Measurements from ENCODE around the gene SLC22A5.

SLC22A5 gene

DNA sequence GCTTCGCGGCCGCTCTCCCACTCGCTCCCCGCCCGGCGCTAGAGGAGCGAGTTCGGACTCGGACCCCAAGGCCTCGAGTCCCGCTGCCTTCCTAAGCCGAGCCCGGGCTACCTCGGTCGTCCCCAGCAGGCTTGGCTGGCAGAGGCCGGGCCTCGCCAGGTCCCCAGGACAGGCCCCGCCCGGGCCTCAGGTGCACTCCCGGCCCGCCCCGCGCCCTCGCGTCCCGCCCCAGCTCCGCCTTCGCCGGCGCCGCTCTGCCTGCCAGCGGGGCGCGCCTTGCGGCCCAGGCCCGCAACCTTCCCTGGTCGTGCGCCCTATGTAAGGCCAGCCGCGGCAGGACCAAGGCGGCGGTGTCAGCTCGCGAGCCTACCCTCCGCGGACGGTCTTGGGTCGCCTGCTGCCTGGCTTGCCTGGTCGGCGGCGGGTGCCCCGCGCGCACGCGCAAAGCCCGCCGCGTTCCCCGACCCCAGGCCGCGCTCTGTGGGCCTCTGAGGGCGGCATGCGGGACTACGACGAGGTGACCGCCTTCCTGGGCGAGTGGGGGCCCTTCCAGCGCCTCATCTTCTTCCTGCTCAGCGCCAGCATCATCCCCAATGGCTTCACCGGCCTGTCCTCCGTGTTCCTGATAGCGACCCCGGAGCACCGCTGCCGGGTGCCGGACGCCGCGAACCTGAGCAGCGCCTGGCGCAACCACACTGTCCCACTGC is at the start of gene SLC22A5:
Gene SLC22A5 (plus strand): TSS at position 237 of the 707 bp plus-strand sequence. CDS start 263 bp downstream, at position 500.
- DNase-seq (ENCODE audit: low read depth in 1 of 2, low spot score in 1 of 2): peak; percentile 55 to 56

GRCh38 chr5:132319975-132320374 is 49.5 kb upstream of the SLC22A5 start:
- no peak for DNase-seq (ENCODE audit: low read depth in 1 of 2, low spot score in 1 of 2)

DNA sequence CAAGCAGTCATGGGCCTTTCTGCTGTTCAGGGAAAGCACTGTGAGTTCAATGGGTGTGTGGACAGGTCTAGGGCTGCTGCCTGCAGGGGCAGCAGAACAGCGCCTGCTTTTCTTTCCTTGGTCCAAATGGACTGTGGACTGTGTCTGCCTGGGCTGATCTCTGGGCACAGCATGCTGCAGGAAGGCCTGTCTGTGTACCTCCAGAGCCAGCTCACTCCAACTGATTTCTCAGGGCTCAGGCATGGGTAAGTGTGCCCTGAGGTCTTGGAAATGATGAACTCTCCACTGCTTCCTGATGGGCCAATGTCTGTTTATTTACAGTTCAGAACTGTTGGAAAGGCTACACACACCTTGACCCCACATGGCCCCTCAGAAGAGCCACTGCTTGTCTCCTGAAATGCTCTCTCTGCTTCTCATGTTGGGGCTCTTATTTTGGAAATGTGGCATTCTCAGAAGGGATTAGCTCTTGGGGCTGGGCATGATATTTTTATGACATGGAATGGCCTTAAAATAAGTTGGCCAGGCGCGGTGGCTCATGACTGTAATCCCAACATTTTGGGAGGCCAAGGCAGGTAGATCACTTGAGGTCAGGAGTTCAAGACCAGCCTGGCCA is 48.3 kb upstream of the SLC22A5 start:
- no peak for DNase-seq (ENCODE audit: low read depth in 1 of 2, low spot score in 1 of 2)

GRCh38 chr5:132322266-132322665 is 47.2 kb upstream of the SLC22A5 start:
- DNase-seq (ENCODE audit: low read depth in 1 of 2, low spot score in 1 of 2): no peak

- DNase-seq (ENCODE audit: low read depth in 1 of 2, low spot score in 1 of 2): no peak
Observed at GRCh38 chr5:132323202-132323601, 46.3 kb upstream of the SLC22A5 start.

- DNase-seq (ENCODE audit: low read depth in 1 of 2, low spot score in 1 of 2): no peak
Observed at GRCh38 chr5:132325691-132326090, 43.8 kb upstream of the SLC22A5 start.

GRCh38 chr5:132327252-132327955 is 42.1 kb upstream of the SLC22A5 start:
- no peak for DNase-seq (ENCODE audit: low read depth in 1 of 2, low spot score in 1 of 2)

- DNase-seq (ENCODE audit: low read depth in 1 of 2, low spot score in 1 of 2): no peak
Observed at GRCh38 chr5:132334812-132335211, 34.7 kb upstream of the SLC22A5 start.

DNA sequence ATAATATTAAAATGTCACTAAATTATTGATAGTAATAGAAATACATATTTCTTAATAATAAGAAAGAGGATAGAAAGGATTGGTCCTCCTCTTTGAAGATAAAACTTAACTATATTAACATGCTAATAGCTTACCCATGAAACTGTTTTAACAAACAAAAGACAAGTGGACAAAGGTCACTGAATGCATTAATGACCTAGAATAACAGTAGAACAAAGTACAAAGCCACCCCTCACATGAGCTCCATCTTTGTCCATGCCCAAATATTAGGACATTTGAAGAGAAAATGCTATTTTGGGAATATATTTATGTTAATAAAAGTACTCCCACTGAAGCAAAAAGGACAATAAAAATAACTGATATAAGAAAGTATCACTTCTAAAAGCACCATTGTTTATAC is 34.1 kb upstream of the SLC22A5 start:
- no peak for DNase-seq (ENCODE audit: low read depth in 1 of 2, low spot score in 1 of 2)

DNA sequence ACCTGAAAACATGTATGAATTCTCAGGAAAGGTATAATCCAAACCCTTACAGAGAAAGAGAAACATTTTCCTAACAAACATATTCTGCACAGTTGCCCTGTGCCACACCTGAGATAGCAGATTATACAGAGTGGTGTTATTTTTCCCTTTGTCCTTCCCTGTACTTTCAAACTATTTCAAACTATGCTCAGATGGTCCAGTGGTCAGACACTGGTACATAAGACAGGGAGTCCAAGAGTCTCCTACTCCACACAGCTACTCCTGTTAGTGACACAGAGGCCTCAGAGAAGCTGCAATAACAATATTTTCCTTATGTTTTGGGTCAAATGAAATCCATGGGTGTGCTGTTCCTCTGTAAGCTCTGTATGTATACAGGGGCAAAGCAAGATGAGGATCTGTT is 30.0 kb upstream of the SLC22A5 start:
- no peak for DNase-seq (ENCODE audit: low read depth in 1 of 2, low spot score in 1 of 2)

- no peak for DNase-seq (ENCODE audit: low read depth in 1 of 2, low spot score in 1 of 2)
Observed at GRCh38 chr5:132342291-132343180, 27.0 kb upstream of the SLC22A5 start.

DNA sequence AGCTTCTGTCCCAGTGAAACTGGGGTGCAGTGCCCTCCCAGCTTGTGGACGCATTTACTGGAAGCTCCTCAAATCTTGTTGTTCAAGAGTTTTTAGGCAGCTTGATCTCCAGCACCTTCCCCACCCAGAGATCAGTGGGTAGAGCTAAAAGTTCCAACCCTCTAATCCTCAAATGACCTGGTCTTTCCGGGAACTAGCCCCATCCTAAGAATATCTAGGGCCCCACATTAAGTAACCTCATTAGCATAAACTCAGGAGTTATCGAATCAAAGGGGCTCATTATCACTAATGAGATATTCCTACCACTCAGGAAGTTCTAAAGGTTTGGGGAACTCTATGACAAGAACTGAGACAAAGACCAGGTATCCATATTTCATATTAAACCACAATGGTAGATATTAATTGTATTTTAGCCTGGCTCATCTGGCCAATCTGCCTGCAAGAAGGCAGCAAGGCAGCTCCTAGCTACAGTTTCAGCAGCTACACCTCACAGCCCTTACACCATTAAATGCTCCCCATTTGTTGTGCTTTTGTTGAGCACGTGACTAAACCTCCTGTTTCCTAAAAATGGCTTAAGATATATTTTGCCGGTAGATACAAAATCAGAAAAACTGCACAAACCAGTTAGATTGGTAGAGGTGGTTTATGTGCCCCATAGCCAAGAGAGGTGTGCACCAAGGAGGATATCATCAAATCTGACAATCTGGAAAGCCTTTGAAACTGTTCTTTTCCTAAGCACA is 24.6 kb upstream of the SLC22A5 start:
- DNase-seq (ENCODE audit: low read depth in 1 of 2, low spot score in 1 of 2): no peak

GRCh38 chr5:132353486-132353995 is 16.0 kb upstream of the SLC22A5 start:
- no peak for DNase-seq (ENCODE audit: low read depth in 1 of 2, low spot score in 1 of 2)

GRCh38 chr5:132354381-132355139 is 14.9 kb upstream of the SLC22A5 start:
- no peak for DNase-seq (ENCODE audit: low read depth in 1 of 2, low spot score in 1 of 2)

DNA sequence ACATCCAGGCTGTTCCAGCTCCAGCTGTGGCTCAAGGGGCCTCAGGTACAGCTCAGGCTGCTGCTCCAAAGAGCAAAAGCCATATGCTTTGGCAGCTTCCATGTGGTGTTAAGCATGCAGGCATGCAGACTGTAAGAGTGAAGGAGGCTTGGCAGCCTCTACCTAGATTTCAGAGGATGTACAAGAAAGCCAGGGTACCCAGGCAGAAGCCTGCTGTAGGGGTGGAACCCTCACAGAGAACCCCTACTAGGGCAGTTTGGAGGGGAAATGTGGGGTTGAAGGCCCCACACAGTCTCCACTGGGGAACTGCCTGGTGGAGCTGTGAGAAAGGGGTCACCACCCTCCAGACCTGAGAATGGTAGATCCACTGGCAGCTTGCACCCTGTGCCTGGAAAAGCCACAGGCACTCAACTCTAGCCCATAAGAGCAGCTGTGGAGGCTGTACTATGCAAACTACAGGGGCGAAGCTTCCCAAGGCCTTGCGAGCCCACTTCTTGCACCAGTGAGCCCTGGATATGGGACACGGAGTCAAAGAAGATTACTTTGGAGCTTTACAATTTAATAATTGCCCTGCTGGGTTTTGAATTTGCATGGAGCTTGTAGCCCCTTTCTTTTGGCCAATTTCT is 14.3 kb upstream of the SLC22A5 start:
- no peak for DNase-seq (ENCODE audit: low read depth in 1 of 2, low spot score in 1 of 2)

DNA sequence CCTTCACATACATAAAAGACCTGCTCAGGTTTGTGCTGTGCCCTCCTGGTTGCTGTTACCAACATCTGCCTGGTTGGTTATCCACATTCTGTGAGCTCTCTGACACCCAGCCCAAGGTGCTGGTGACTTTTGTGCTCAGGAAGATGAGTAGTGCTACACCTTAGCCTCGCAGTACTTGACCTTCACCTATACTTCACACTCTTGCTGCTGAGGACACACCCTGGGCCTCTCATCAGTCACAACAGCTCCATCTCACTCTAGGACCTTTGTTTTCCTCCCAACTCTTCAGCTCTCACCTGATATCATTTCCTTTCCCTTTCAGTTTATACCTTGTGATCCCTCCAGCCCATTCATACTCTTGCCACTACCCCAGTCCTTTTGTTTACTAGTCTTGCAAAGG is 10.7 kb upstream of the SLC22A5 start:
- DNase-seq (ENCODE audit: low read depth in 1 of 2, low spot score in 1 of 2): no peak

DNA sequence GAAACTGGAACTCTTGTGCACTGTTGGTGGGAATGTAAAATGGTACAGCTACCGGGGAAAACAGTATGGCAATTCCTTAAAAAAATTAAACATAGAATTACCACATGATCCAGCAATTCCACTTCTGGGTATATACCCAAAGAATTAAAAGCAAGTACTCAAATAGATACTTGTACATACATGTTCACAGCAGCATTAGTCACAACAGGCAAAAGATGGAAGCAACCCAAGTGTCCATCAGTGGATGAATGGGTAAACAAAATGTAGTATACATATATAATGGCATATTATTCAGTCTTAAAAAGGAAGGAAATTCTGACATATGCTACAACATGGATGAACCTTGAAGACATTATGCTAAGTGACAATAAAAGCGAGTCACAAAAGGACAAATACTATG is 7.4 kb upstream of the SLC22A5 start:
- DNase-seq (ENCODE audit: low read depth in 1 of 2, low spot score in 1 of 2): no peak

- DNase-seq (ENCODE audit: low read depth in 1 of 2, low spot score in 1 of 2): no peak
Observed at GRCh38 chr5:132363431-132364112, 5.9 kb upstream of the SLC22A5 start.

DNA sequence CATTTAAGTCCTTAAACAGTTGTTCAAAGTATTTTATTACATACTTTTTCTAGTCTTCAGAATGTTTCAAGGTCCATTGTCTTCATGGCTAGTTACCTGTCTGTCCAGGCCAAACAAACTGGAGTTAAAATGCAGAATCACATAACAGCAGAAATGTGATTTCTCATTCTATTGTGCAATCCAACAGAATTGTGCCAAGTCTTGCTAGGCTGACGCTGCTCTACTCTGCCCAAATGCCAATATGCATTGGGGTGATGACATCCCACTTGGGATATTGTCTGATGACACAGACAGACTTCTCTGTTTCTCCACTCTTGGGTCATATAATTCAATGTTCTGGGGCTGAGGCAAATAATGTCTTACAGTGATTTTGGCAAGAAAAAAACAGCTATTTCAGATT is 5.2 kb upstream of the SLC22A5 start:
- no peak for DNase-seq (ENCODE audit: low read depth in 1 of 2, low spot score in 1 of 2)
